ENCODE results near the gene UBE3D. TPM values are rescaled to one million over a fixed set of nuclear protein-coding genes. Genes with fewer than 3 reads are reported as not detected.

The UBE3D gene
- polyA plus RNA-seq, 2 donors, result 2.3 to 5.9 TPM

- no peak overlapping the region for H3K27ac ChIP-seq (ENCODE audit: low read depth in 2 of 2, low read length in 1 of 2)
- H3K4me3 ChIP-seq (ENCODE audit: low read depth in 1 of 2, low read length in 2 of 2), result no peak overlapping the region
- H3K36me3 ChIP-seq (ENCODE audit: control insufficient read depth in 2 of 2, insufficient read depth in 2 of 2, low read length in 1 of 2), result no peaks in the 10 kb centered on the region
- no peaks in the 10 kb centered on the region for H3K9me3 ChIP-seq (ENCODE audit: control insufficient read depth in 2 of 2, insufficient read depth in 1 of 2, low read depth in 1 of 2, low read length in 1 of 2)
- no peaks in the 10 kb centered on the region for H3K27me3 ChIP-seq (ENCODE audit: control insufficient read depth in 1 of 2, insufficient read depth in 2 of 2, low read length in 2 of 2)
- no peaks in the 10 kb centered on the region for H3K4me1 ChIP-seq (ENCODE audit: control insufficient read depth in 2 of 2, insufficient read depth in 2 of 2, low read length in 1 of 2)
Measured at GRCh38 chr6:83061190-83061589, 4.5 kb downstream of the UBE3D start.

GRCh38 chr6:83057705-83058321, 7.8 kb downstream of the UBE3D start:
- Histone ChIP-seq H3K4me1 (ENCODE audit: control insufficient read depth in 2 of 2, insufficient read depth in 2 of 2, low read length in 1 of 2) (no peaks in the 10 kb centered on the region), H3K36me3 (ENCODE audit: control insufficient read depth in 2 of 2, insufficient read depth in 2 of 2, low read length in 1 of 2) (no peaks in the 10 kb centered on the region), H3K27me3 (ENCODE audit: control insufficient read depth in 1 of 2, insufficient read depth in 2 of 2, low read length in 2 of 2) (no peaks in the 10 kb centered on the region), H3K4me3 (ENCODE audit: low read depth in 1 of 2, low read length in 2 of 2) (no peak overlapping the region), H3K27ac (ENCODE audit: low read depth in 2 of 2, low read length in 1 of 2) (no peak overlapping the region), H3K9me3 (ENCODE audit: control insufficient read depth in 2 of 2, insufficient read depth in 1 of 2, low read depth in 1 of 2, low read length in 1 of 2) (no peaks in the 10 kb centered on the region)
- WGBS, 2 donors, result 36 to 37% methylated on average over 4 of the region's 4 CpGs

- Histone ChIP-seq H3K27me3 (ENCODE audit: control insufficient read depth in 1 of 2, insufficient read depth in 2 of 2, low read length in 2 of 2) (no peaks in the 10 kb centered on the region), H3K9me3 (ENCODE audit: control insufficient read depth in 2 of 2, insufficient read depth in 1 of 2, low read depth in 1 of 2, low read length in 1 of 2) (no peaks in the 10 kb centered on the region), H3K4me3 (ENCODE audit: low read depth in 1 of 2, low read length in 2 of 2) (no peak overlapping the region), H3K36me3 (ENCODE audit: control insufficient read depth in 2 of 2, insufficient read depth in 2 of 2, low read length in 1 of 2) (no peaks in the 10 kb centered on the region), H3K4me1 (ENCODE audit: control insufficient read depth in 2 of 2, insufficient read depth in 2 of 2, low read length in 1 of 2) (no peaks in the 10 kb centered on the region), H3K27ac (ENCODE audit: low read depth in 2 of 2, low read length in 1 of 2) (no peak overlapping the region)
- WGBS, 2 donors, result 21% methylated on average over 6 of the region's 6 CpGs
Measured at GRCh38 chr6:83055366-83055964, 10.2 kb downstream of the UBE3D start.

DNA sequence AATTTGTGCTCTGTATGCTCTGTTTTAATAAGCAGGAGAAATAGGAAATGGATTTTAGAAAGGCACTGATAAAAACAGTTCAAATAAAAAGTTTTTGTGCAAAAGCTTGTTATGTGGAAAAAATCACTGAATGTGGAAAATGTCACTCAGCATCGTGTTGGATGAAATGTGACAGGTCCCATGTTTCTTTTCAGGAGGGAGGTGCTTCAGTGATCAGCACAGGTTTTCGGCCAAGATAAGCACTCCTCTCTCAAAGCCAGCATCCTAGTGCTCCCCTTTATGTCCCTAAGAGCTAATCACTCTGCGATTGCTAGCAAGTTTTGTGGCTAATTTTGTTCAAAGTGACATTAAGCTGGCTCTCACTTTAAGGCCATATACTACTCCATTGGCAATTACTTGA, 12.0 kb downstream of the UBE3D start:
- Histone ChIP-seq H3K4me1 (ENCODE audit: control insufficient read depth in 2 of 2, insufficient read depth in 2 of 2, low read length in 1 of 2) (no peaks in the 10 kb centered on the region), H3K27ac (ENCODE audit: low read depth in 2 of 2, low read length in 1 of 2) (no peak overlapping the region), H3K27me3 (ENCODE audit: control insufficient read depth in 1 of 2, insufficient read depth in 2 of 2, low read length in 2 of 2) (no peaks in the 10 kb centered on the region), H3K4me3 (ENCODE audit: low read depth in 1 of 2, low read length in 2 of 2) (no peak overlapping the region), H3K9me3 (ENCODE audit: control insufficient read depth in 2 of 2, insufficient read depth in 1 of 2, low read depth in 1 of 2, low read length in 1 of 2) (no peaks in the 10 kb centered on the region), H3K36me3 (ENCODE audit: control insufficient read depth in 2 of 2, insufficient read depth in 2 of 2, low read length in 1 of 2) (peaks cover 0 to 3% of the 10 kb centered on the region in 2 donors)
- WGBS, 2 donors, result 86 to 89% methylated on average over 3 of the region's 3 CpGs

- no peaks in the 10 kb centered on the region for H3K27me3 ChIP-seq (ENCODE audit: control insufficient read depth in 1 of 2, insufficient read depth in 2 of 2, low read length in 2 of 2)
- peaks cover 0 to 3% of the 10 kb centered on the region in 2 donors for H3K36me3 ChIP-seq (ENCODE audit: control insufficient read depth in 2 of 2, insufficient read depth in 2 of 2, low read length in 1 of 2)
- H3K4me3 ChIP-seq (ENCODE audit: low read depth in 1 of 2, low read length in 2 of 2), result no peak overlapping the region
- no peak overlapping the region for H3K27ac ChIP-seq (ENCODE audit: low read depth in 2 of 2, low read length in 1 of 2)
- 42 to 49% methylated on average over 5 of the region's 5 CpGs for WGBS, 2 donors
- no peaks in the 10 kb centered on the region for H3K9me3 ChIP-seq (ENCODE audit: control insufficient read depth in 2 of 2, insufficient read depth in 1 of 2, low read depth in 1 of 2, low read length in 1 of 2)
- H3K4me1 ChIP-seq (ENCODE audit: control insufficient read depth in 2 of 2, insufficient read depth in 2 of 2, low read length in 1 of 2), result no peaks in the 10 kb centered on the region
Measured at GRCh38 chr6:83051377-83052172, 14.1 kb downstream of the UBE3D start.

- H3K4me3 ChIP-seq (ENCODE audit: low read depth in 1 of 2, low read length in 2 of 2), result no peak overlapping the region
- no peak overlapping the region for H3K27ac ChIP-seq (ENCODE audit: low read depth in 2 of 2, low read length in 1 of 2)
- 91 to 92% methylated on average over 7 of the region's 7 CpGs for WGBS, 2 donors
- no peaks in the 10 kb centered on the region for H3K27me3 ChIP-seq (ENCODE audit: control insufficient read depth in 1 of 2, insufficient read depth in 2 of 2, low read length in 2 of 2)
- H3K4me1 ChIP-seq (ENCODE audit: control insufficient read depth in 2 of 2, insufficient read depth in 2 of 2, low read length in 1 of 2), result no peaks in the 10 kb centered on the region
- H3K36me3 ChIP-seq (ENCODE audit: control insufficient read depth in 2 of 2, insufficient read depth in 2 of 2, low read length in 1 of 2), result peaks cover 0 to 3% of the 10 kb centered on the region in 2 donors
- H3K9me3 ChIP-seq (ENCODE audit: control insufficient read depth in 2 of 2, insufficient read depth in 1 of 2, low read depth in 1 of 2, low read length in 1 of 2), result no peaks in the 10 kb centered on the region
Measured at GRCh38 chr6:83047065-83047754, 18.4 kb downstream of the UBE3D start.

DNA sequence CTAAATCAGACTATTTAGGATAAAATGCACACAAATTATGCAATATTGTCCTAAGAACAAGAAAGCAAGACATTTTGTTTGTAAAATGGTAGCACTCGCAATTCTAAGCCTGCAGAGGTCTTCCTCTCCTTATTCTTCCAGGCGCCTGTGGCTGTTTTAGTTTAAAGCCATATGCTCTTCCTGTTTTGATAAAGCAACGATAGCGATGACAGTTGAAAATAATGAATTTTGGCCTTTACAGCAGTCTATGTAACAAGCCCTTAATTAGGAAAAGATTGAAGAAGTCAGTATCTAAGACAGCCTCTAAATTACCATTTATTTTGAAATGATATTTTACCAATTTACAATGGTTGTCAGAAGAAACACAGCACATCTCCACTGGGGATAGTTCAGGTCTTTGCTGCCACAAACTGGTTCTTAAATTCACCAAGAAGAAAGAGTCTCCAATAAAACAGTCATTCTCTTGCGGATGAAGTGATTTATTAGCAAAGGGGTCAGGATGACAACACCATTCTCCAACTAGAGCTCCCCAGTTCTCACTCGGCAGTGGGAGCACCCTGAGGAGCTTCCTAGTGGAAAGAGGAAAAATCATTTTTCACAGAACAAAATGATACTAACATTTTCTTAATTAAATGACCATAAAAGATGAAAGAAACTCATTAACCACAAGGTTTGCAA, 21.4 kb downstream of the UBE3D start:
- Histone ChIP-seq H3K27me3 (ENCODE audit: control insufficient read depth in 1 of 2, insufficient read depth in 2 of 2, low read length in 2 of 2) (no peaks in the 10 kb centered on the region), H3K27ac (ENCODE audit: low read depth in 2 of 2, low read length in 1 of 2) (no peak overlapping the region), H3K9me3 (ENCODE audit: control insufficient read depth in 2 of 2, insufficient read depth in 1 of 2, low read depth in 1 of 2, low read length in 1 of 2) (no peaks in the 10 kb centered on the region), H3K4me3 (ENCODE audit: low read depth in 1 of 2, low read length in 2 of 2) (no peak overlapping the region), H3K4me1 (ENCODE audit: control insufficient read depth in 2 of 2, insufficient read depth in 2 of 2, low read length in 1 of 2) (no peaks in the 10 kb centered on the region), H3K36me3 (ENCODE audit: control insufficient read depth in 2 of 2, insufficient read depth in 2 of 2, low read length in 1 of 2) (no peaks in the 10 kb centered on the region)
- 89 to 91% methylated on average over 6 of the region's 6 CpGs for WGBS, 2 donors

GRCh38 chr6:83042467-83043053, 23.1 kb downstream of the UBE3D start:
- Histone ChIP-seq H3K4me1 (ENCODE audit: control insufficient read depth in 2 of 2, insufficient read depth in 2 of 2, low read length in 1 of 2) (no peaks in the 10 kb centered on the region), H3K27me3 (ENCODE audit: control insufficient read depth in 1 of 2, insufficient read depth in 2 of 2, low read length in 2 of 2) (no peaks in the 10 kb centered on the region), H3K36me3 (ENCODE audit: control insufficient read depth in 2 of 2, insufficient read depth in 2 of 2, low read length in 1 of 2) (no peaks in the 10 kb centered on the region), H3K27ac (ENCODE audit: low read depth in 2 of 2, low read length in 1 of 2) (no peak overlapping the region), H3K9me3 (ENCODE audit: control insufficient read depth in 2 of 2, insufficient read depth in 1 of 2, low read depth in 1 of 2, low read length in 1 of 2) (no peaks in the 10 kb centered on the region), H3K4me3 (ENCODE audit: low read depth in 1 of 2, low read length in 2 of 2) (no peak overlapping the region)
- 70 to 78% methylated on average over 4 of the region's 4 CpGs for WGBS, 2 donors

- no peaks in the 10 kb centered on the region for H3K4me1 ChIP-seq (ENCODE audit: control insufficient read depth in 2 of 2, insufficient read depth in 2 of 2, low read length in 1 of 2)
- no peaks in the 10 kb centered on the region for H3K36me3 ChIP-seq (ENCODE audit: control insufficient read depth in 2 of 2, insufficient read depth in 2 of 2, low read length in 1 of 2)
- H3K27ac ChIP-seq (ENCODE audit: low read depth in 2 of 2, low read length in 1 of 2), result no peak overlapping the region
- no peaks in the 10 kb centered on the region for H3K9me3 ChIP-seq (ENCODE audit: control insufficient read depth in 2 of 2, insufficient read depth in 1 of 2, low read depth in 1 of 2, low read length in 1 of 2)
- WGBS, 2 donors, result 94 to 97% methylated on average over 2 of the region's 2 CpGs
- H3K27me3 ChIP-seq (ENCODE audit: control insufficient read depth in 1 of 2, insufficient read depth in 2 of 2, low read length in 2 of 2), result no peaks in the 10 kb centered on the region
- H3K4me3 ChIP-seq (ENCODE audit: low read depth in 1 of 2, low read length in 2 of 2), result no peak overlapping the region
Measured at GRCh38 chr6:83038246-83038645, 27.4 kb downstream of the UBE3D start.
